Measurements from ENCODE around the gene IL6R.

The IL6R gene

GRCh38 chr1:154501423-154502065, 96.4 kb downstream of the IL6R start:
- H3K4me1 ChIP-seq, result peaks cover 62% of the 10 kb centered on the region
- H3K4me2 ChIP-seq, result peak overlapping the region; percentile 79
- H3K4me3 ChIP-seq, result peak overlapping the region; percentile 58

DNA sequence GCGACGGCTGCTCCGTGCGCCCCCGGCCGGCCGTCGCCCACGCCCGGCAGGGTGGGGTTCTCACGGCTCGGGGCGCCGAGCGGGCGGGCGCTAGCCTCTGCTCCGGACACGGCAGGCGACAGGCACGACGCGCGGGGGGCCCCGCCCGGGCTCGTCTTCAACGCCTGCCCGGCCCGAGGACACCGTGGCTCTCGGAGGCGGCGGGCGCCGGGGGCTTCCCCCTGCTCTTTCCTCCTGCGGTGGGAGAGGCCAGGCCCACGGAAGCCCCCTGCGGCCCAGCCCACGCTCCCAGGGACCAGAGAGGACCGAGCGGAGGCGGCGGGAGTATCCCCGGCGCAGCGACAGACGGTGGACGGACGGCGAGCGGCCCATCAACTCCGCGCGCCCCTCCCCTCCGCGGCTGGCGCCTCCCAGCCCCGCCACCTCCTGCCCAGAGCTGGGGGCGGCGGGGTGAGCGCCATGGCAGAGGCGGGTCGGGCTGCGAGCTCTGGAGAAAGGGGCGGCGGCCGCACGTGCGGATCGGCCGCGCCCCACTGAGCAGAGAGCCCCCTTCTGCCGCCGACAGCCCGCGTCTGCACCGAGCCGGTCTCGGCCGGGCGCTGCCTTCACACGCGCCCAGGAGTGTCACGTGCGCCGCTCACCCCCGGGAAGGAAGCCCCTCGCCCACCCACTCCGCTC, 97.1 kb downstream of the IL6R start, which contains the start of the genes SHE and TDRD10:
SHE (minus strand) TSS at position 347 of the 678 bp plus-strand sequence. CDS start 386 bp downstream, outside the sequence.
TDRD10 (plus strand) TSS at position 154 of the 678 bp plus-strand sequence. CDS start 4,685 bp downstream, outside the sequence.
- Histone ChIP-seq H3K4me3 (peak within 1 kb of the TSS; percentile 58), H3K4me1 (peaks cover 55% of the 10 kb centered on the region), H4K20me1 (no peaks in the 10 kb centered on the region), H3K9me3 (peaks cover 31% of the 10 kb centered on the region), H3K4me2 (peak within 1 kb of the TSS; percentile 79), H3K36me3 (no peaks in the 10 kb centered on the region), H3K27me3 (peaks cover 34% of the 10 kb centered on the region), H3K27ac (no peak within 1 kb of the TSS), H3K9ac (no peak within 1 kb of the TSS)
- TF ChIP-seq Cebpa-rat (IDR thresholded peaks at IDR 0.05), result no peak

More at GRCh38 chr1:154501423-154502065, 96.4 kb downstream of the IL6R start:
- Histone ChIP-seq H3K27me3 (peaks cover 34% of the 10 kb centered on the region), H3K27ac (no peak overlapping the region), H3K36me3 (no peaks in the 10 kb centered on the region), H3K9ac (no peak overlapping the region), H3K9me3 (peaks cover 30% of the 10 kb centered on the region), H4K20me1 (no peaks in the 10 kb centered on the region)
- peak; percentile 57; the same call in 1 of the 2 replicates for TF ChIP-seq Cebpa-rat (IDR thresholded peaks at IDR 0.05)

- Histone ChIP-seq H3K4me1 (peaks cover 50% of the 10 kb centered on the region), H3K4me2 (peak overlapping the region; percentile 79), H4K20me1 (no peaks in the 10 kb centered on the region), H3K9me3 (peaks cover 31% of the 10 kb centered on the region), H3K36me3 (no peaks in the 10 kb centered on the region), H3K4me3 (peak overlapping the region; percentile 58), H3K27ac (no peak overlapping the region), H3K9ac (no peak overlapping the region), H3K27me3 (peaks cover 34% of the 10 kb centered on the region)
- TF ChIP-seq Cebpa-rat (IDR thresholded peaks at IDR 0.05), result no peak
Observed at GRCh38 chr1:154502744-154503115, 97.6 kb downstream of the IL6R start.

GRCh38 chr1:154503898-154504297, 98.8 kb downstream of the IL6R start:
- H3K27me3 ChIP-seq, result peaks cover 34% of the 10 kb centered on the region
- no peak overlapping the region for H3K27ac ChIP-seq
- no peak overlapping the region for H3K9ac ChIP-seq
- peaks cover 31% of the 10 kb centered on the region for H3K9me3 ChIP-seq
- peaks cover 38% of the 10 kb centered on the region for H3K4me1 ChIP-seq
- H3K4me3 ChIP-seq, result no peak overlapping the region
- H3K36me3 ChIP-seq, result no peaks in the 10 kb centered on the region
- no peak overlapping the region for H3K4me2 ChIP-seq
- TF ChIP-seq Cebpa-rat (IDR thresholded peaks at IDR 0.05), result no peak
- no peaks in the 10 kb centered on the region for H4K20me1 ChIP-seq

DNA sequence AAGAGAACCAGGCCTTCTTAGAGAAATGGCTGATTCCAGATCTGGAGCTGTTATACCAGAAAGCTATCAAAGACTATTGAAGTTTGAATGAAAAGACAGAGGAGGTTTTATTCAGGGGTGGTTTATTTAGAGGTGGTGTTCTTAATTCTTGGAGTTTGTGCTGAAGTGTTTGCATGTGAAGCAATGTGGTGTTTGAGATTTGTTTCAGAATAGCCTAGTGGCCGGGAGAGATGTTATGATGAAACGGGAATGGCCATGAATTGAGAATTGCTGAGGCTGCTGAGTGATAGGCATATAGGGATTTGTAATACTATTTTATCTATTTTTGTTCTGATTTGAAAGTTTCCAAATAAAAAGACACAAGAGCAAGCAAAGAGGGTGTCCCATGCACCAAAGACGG, 107.6 kb downstream of the IL6R start:
- Histone ChIP-seq H3K4me2 (no peak overlapping the region), H3K36me3 (no peaks in the 10 kb centered on the region), H3K4me3 (no peak overlapping the region), H3K4me1 (no peaks in the 10 kb centered on the region), H3K9ac (no peak overlapping the region), H4K20me1 (no peaks in the 10 kb centered on the region), H3K9me3 (no peaks in the 10 kb centered on the region), H3K27ac (no peak overlapping the region), H3K27me3 (no peaks in the 10 kb centered on the region)
- no peak for TF ChIP-seq Cebpa-rat (IDR thresholded peaks at IDR 0.05)

- Histone ChIP-seq H3K4me1 (no peaks in the 10 kb centered on the region), H3K4me3 (no peak overlapping the region), H3K27ac (no peak overlapping the region), H4K20me1 (no peaks in the 10 kb centered on the region), H3K27me3 (no peaks in the 10 kb centered on the region), H3K4me2 (no peak overlapping the region), H3K9ac (no peak overlapping the region), H3K36me3 (no peaks in the 10 kb centered on the region), H3K9me3 (no peaks in the 10 kb centered on the region)
- no peak for TF ChIP-seq Cebpa-rat (IDR thresholded peaks at IDR 0.05)
Observed at GRCh38 chr1:154514066-154514553, 109.0 kb downstream of the IL6R start.

DNA sequence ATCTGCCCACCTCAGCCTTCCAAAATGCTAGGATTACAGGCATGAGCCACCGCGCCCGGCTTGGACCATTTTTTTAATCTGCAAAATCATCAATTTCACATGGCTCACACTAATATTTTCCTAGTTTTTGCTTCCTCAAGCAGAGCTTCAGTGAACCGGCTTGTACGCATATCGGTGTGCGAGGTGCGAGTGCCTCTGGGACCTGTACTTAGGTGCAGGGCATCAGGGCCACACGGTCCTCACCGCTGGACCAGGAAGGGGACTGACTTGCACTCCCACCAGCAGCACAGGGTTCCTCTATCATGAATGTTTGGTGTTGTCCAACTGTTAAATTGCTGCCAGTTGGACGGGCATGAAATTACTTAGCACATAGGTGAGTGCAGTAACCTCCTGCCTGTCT, 112.5 kb downstream of the IL6R start:
- H3K9me3 ChIP-seq, result no peaks in the 10 kb centered on the region
- no peak for TF ChIP-seq Cebpa-rat (IDR thresholded peaks at IDR 0.05)
- no peak overlapping the region for H3K9ac ChIP-seq
- no peak overlapping the region for H3K27ac ChIP-seq
- no peak overlapping the region for H3K4me2 ChIP-seq
- H3K27me3 ChIP-seq, result no peaks in the 10 kb centered on the region
- no peaks in the 10 kb centered on the region for H3K4me1 ChIP-seq
- H4K20me1 ChIP-seq, result no peaks in the 10 kb centered on the region
- H3K36me3 ChIP-seq, result no peaks in the 10 kb centered on the region
- no peak overlapping the region for H3K4me3 ChIP-seq

All from BLaER1 (cell line).